ENCODE data around the gene IKZF2.

The IKZF2 gene

DNA sequence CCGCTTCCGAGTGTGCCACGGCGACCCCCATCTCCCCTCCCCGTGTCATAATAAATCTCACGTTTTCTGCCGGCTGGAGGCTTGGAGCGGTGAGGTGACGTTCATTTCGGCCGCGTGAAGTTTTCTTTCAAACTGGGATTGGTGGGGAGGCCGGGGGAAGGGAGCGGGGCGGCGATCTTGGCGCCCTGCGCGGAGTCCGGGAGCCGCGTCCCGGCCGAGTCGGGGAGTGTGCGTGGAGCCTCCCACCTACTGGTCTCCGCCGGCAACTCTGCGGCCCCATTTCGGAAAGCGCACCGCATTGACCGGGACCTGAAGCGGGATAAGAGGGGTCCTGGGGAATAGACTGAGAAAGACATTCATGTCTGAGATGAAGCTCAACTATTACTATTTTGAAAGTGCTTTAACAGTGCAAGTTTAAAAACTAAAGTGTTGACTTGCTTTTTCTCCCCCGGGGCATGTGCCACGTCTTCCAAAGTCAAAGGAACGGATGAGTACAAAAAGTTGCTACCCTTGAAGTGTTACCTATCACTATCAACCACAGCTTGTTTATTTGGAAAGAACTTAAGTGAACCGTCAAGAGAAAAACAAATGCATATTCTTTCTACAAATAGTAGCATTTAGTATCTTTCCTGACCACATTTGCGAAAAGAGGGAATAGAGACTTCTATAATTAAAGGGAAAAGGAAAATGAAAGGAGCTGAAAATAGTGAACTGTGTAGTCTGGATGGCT, 818 bp upstream of the IKZF2 start:
- peak; percentile 30 to 46 for DNase-seq

- DNase-seq = no peak
These were observed 906 bp downstream of the IKZF2 start for GRCh38 chr2:213150315-213151097.

- DNase-seq = no peak
These were observed 1.5 kb downstream of the IKZF2 start for GRCh38 chr2:213149949-213150314.

DNA sequence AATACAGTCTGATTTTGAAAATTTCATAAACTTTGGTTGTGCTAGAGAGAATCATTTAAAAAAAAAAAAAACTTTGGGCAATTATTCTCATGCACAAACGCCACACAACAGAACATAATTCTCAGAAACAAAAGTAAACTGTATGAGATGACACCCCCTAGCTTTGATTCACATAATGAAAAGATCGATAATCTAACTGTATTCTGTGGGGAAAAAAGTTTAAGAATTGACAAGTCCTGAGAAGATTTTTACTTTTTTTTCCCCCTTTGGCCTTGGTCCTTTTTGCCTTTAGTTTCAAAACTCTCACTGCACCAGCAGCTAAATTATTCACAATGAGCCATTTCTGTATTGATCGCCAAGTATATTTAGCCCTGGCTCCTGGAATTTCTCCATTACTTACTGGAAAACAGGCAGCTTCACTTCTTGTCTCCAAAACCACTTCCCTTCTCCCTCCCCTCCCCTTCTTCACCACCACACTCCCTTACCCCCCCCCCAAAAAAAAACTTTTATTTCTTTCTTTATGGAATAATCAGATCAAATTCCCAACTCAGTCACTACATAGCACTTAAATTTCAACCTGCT, 2.0 kb downstream of the IKZF2 start:
- no peak for DNase-seq

GRCh38 chr2:213148572-213149261, 2.7 kb downstream of the IKZF2 start:
- no peak for DNase-seq

- DNase-seq = no peak
These were observed 3.9 kb downstream of the IKZF2 start for GRCh38 chr2:213147538-213147937.

DNA sequence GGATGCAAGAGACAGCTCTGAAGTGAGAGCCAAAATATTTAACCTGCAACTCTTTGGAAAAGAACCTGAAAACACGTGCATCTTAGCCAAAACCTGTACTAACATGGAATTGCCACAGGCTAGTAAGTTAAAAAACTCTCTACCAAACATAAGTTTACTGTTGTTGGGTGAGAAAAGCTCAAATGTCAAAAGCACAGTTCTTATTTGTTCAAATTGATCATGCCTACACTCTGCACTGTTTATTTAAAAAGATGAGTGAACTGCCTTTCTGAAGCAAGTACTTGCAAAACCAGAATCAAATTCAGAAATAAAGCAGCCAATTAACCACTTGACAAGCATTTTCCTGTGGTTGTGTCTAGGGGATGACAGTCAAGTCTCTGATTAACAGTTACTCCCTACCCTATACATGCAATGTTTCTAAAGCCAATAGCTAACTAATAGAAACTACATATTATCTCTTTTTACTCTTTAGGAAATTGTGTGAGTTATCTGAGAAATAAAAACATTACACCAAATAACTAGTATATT, 5.6 kb downstream of the IKZF2 start:
- DNase-seq = no peak

- no peak for DNase-seq
These were observed 14.3 kb downstream of the IKZF2 start for GRCh38 chr2:213137064-213137463.

- no peak for DNase-seq
These were observed 22.1 kb downstream of the IKZF2 start for GRCh38 chr2:213129311-213129710.

GRCh38 chr2:213125646-213126347, 25.6 kb downstream of the IKZF2 start:
- DNase-seq = no peak

GRCh38 chr2:213122725-213123124, 28.7 kb downstream of the IKZF2 start:
- no peak for DNase-seq

DNA sequence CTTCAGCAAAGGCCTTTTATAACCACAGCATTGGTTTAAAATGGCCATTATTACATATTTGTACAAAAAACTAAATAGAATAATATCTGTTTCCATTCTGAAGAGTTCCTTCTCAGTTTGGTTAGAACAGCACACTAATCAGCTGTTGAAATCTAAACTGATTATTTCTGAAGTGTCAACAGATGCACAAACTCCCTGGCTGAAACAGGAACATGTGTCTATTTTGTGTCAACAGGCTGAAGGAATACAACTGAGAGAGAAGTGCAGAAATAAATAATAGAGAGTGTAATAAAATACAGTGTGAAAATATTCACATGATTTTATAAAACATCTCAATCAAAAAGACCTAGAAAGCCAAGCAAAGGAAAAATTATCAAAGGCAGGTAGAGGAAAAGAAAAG, 29.7 kb downstream of the IKZF2 start:
- DNase-seq = no peak

DNA sequence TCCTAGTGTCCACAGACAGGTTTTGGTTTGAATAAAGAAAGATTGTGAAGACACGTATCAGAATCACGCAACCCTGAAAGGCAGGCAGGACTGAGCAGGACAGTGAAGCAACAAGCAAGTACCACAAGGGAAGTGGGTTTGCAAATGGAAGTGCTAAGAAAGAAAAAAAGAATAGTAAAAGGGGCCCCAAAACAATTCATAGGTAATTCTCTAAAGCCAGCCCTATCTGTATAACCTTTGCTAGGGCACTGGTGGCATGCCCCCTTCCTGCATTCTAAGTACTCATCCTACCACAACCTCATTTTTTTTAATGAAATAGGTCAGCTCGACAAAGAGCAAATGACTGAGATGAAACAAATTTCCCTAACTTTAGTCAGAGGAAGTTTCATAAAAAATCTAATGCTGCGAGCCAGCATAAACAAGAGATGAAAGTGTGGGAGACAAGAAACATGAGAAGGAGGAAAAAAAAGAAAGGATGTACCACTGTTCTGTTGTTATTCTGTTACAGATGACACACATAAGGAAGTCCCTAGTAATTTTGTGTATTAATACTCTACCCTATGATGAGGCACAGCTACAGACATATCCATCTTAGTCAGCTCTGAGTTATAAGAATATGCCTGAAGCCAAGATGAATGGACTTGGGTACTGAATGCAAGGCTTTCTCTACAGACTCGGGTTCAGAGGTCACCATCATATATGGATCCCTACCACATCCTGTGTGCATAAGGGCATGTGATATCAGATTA, 32.2 kb downstream of the IKZF2 start:
- peak in 1 of 2 experiments; percentile 1 for DNase-seq

DNA sequence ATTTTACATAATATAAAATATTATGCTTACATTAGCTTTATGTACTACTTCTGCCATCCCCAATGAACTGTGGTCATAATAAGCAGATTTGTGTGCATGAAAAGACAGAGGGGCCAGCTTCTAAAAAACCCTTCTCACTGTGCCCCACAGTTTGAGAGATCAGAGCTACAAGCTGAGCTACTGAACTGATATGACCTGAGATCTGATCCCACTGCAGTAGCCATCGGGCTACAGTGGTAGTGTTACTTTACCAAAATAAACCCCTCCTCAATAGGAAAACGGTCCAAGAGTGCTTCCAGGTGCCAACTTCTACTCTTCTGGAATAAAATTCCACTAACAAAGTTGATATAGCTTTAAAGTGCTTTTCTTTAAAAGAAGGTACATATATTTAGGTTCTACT, 43.1 kb downstream of the IKZF2 start:
- no peak for DNase-seq

- DNase-seq = no peak
These were observed 43.7 kb downstream of the IKZF2 start for GRCh38 chr2:213107728-213108127.

GRCh38 chr2:213105212-213105611, 46.2 kb downstream of the IKZF2 start:
- DNase-seq = no peak

GRCh38 chr2:213104903-213105202, 46.6 kb downstream of the IKZF2 start:
- DNase-seq = no peak

GRCh38 chr2:213104092-213104902, 47.1 kb downstream of the IKZF2 start:
- no peak for DNase-seq

DNA sequence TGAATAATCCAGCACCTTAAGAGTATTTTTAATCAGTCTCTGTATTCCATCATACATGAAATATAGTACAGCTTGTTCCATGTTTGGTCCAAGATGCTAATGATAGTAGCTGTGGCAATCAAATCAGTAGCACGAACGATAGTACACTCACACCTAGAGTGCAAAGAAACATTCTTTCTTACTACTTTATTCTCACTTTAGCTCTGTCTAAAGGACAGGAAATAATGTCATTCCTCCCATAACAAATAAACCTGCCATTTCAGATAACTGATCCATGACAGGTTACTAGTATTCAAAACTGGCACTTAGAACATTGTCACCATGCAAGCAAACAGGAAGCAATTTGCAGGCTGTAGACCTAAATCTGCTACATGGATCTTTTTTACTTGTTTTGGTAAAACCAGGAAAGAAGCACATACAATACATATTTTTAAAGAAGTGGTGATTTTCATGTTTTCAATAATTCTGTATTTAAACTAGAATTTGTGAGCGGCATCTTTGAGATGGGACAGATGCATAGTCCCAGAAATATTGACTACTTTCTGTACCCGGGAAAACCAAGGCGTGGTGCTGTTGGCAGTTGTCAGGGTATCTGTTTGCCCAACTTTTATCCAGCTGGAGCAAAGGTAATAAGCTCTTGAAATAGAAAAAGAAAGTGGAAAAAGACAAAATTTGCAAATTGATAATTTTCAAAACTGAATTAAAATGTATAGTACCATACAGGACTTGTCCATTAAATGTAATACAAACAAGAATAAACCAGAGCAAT, 49.5 kb downstream of the IKZF2 start:
- DNase-seq = no peak

DNA sequence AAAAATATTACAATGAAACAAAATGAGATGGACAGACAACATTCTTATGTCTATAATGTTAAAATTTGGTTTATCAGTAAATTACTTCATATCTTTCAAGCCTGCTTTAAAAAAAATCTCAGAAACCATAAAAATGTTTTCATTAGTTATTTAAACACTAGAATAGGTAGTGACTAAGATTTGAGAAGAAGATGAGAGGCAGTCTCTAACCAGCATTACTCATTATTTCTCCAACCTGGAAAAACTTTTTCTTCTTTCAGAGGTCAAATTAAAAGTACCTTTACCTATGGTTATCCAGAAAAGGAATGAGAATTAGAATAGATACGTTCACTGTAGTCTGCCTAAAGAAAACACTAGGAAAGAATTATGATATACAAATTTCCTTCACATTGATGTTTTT, 50.3 kb downstream of the IKZF2 start:
- DNase-seq = no peak
